ENCODE measurements around the gene CAMTA1.

Gene CAMTA1

DNA sequence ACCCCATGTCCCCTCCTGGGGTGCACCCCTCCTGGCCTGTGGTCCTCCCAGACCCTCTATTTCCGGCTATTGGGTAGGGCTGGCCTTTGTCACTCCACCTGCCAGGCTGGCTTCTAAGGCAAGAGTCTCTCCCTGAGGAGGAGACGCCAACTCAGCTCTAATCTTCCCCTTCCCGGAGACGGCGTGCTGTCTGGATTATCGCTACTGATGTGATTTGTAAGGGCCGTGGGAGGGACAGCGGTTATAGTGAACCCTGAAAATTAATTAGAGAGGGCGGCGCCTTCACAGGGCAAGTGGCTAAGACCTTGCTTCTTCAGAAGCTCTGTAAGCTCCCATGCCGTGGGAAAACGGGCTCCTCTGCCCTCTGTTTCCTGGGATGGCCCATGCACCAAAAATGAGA is 778.9 kb downstream of the CAMTA1 start (continued):
- TF ChIP-seq ZNF26 (tag by site-specific recombination; IDR thresholded peaks at IDR 0.05): no peak
- no peak for TF ChIP-seq ZNF529 (tag by site-specific recombination; IDR thresholded peaks at IDR 0.05; ENCODE audit: insufficient replicate concordance)
- no peak for TF ChIP-seq ZNF404 (tag by site-specific recombination; IDR thresholded peaks at IDR 0.05)
- no peak for TF ChIP-seq PRDM10 (tag by site-specific recombination; IDR thresholded peaks at IDR 0.05)

GRCh38 chr1:7565099-7565750 is 780.0 kb downstream of the CAMTA1 start:
- POLR2A ChIA-PET: no interaction called here
- H3K9me3 ChIP-seq (ENCODE audit: control insufficient read depth, insufficient read depth, low read depth, low read length): no peaks in the 10 kb centered on the region
- CTCF ChIA-PET: no interaction called here
- no peaks in the 10 kb centered on the region for H3K36me3 ChIP-seq (ENCODE audit: control insufficient read depth in 2 of 2, insufficient read depth in 1 of 2, low read length in 2 of 2)
- no peak for TF ChIP-seq ZNF677 (tag by site-specific recombination; IDR thresholded peaks at IDR 0.05)
- TF ChIP-seq ZNF114 (tag by site-specific recombination; IDR thresholded peaks at IDR 0.05): no peak
- no peak for TF ChIP-seq ZNF221 (tag by site-specific recombination; IDR thresholded peaks at IDR 0.05; ENCODE audit: borderline replicate concordance)
- TF ChIP-seq ZNF518A (tag by site-specific recombination; conservative IDR thresholded peaks at IDR 0.05; ENCODE audit: low read depth): no peak
- TF ChIP-seq ZNF292 (tag by site-specific recombination; IDR thresholded peaks at IDR 0.05; ENCODE audit: borderline replicate concordance, low read depth): no peak
- no peak for TF ChIP-seq ZNF701 (tag by site-specific recombination; IDR thresholded peaks at IDR 0.05)
- no peak for TF ChIP-seq ZNF777 (tag by site-specific recombination; IDR thresholded peaks at IDR 0.05; ENCODE audit: borderline replicate concordance)
- TF ChIP-seq SP7 (tag by site-specific recombination; IDR thresholded peaks at IDR 0.05): no peak
- TF ChIP-seq ZFP3 (tag by site-specific recombination; IDR thresholded peaks at IDR 0.05; ENCODE audit: low read depth): no peak
- no peak for TF ChIP-seq ZNF341 (tag by site-specific recombination; IDR thresholded peaks at IDR 0.05; ENCODE audit: low read depth)
- no peak overlapping the region for H3K4me3 ChIP-seq (ENCODE audit: low read depth, low read length)
- H3K27ac ChIP-seq (ENCODE audit: extremely low read depth, low read depth, low read length): no peak overlapping the region
- H3K4me1 ChIP-seq (ENCODE audit: control insufficient read depth, insufficient read depth, low read length): no peaks in the 10 kb centered on the region

Data from HEK293 (cell line).